Erythroblast (primary cell): ENCODE data around the gene CHAC1.
"Not testable (repeated sequence)": the region's sequence is repeated elsewhere in the genome, so short reads cannot be mapped to it uniquely, and the experiment has no call there.

Source experiments
- DNase-seq, 2 experiments: peaks; one replicate each; lab custom pipeline; 2025; lab: John Stamatoyannopoulos, UW
- GATA1 ChIP-seq: IDR thresholded peaks from 2 replicates; pipeline ENCODE4 v1.6.1; 2011; ENCODE audit warnings: low read depth, mild to moderate bottlenecking, control low read depth, low read length, moderate library complexity
- POLR2A ChIP-seq: IDR thresholded peaks from 2 replicates; pipeline ENCODE4 v1.6.1; 2011; ENCODE audit warnings: mild to moderate bottlenecking, low read length

The CHAC1 gene

GRCh38 chr15:40960151-40960885 is 7.0 kb downstream of the CHAC1 start:
- DNase-seq: no peak
- TF ChIP-seq POLR2A: no peak
- no peak for TF ChIP-seq GATA1

GRCh38 chr15:40960925-40961324 is 7.7 kb downstream of the CHAC1 start:
- TF ChIP-seq GATA1: no peak
- no peak for TF ChIP-seq POLR2A
- no peak for DNase-seq

GRCh38 chr15:40961740-40962139 is 8.5 kb downstream of the CHAC1 start:
- not testable (repeated sequence) for DNase-seq

- DNase-seq: not testable (repeated sequence)
These were observed 9.0 kb downstream of the CHAC1 start for GRCh38 chr15:40962317-40962716.

- no peak for TF ChIP-seq POLR2A
- no peak for TF ChIP-seq GATA1
- DNase-seq: no peak
These were observed 9.9 kb downstream of the CHAC1 start for GRCh38 chr15:40963201-40963600.

- DNase-seq: no peak
- TF ChIP-seq GATA1 (no peak), POLR2A (no peak)
These were observed 10.7 kb downstream of the CHAC1 start for GRCh38 chr15:40964006-40964405.

GRCh38 chr15:40964634-40965033 is 11.4 kb downstream of the CHAC1 start:
- TF ChIP-seq POLR2A (no peak), GATA1 (no peak)
- no peak for DNase-seq

- DNase-seq: no peak
- no peak for TF ChIP-seq GATA1
- no peak for TF ChIP-seq POLR2A
These were observed 15.2 kb downstream of the CHAC1 start for GRCh38 chr15:40968290-40969085.

- no peak for DNase-seq
- no peak for TF ChIP-seq GATA1
- TF ChIP-seq POLR2A: no peak
These were observed 16.1 kb downstream of the CHAC1 start for GRCh38 chr15:40969363-40969762.

GRCh38 chr15:40974879-40975278 is 21.6 kb downstream of the CHAC1 start:
- TF ChIP-seq POLR2A (no peak), GATA1 (no peak)
- DNase-seq: no peak

GRCh38 chr15:40976819-40977218 is 23.5 kb downstream of the CHAC1 start:
- TF ChIP-seq GATA1 (no peak), POLR2A (no peak)

GRCh38 chr15:40978141-40978540 is 24.9 kb downstream of the CHAC1 start:
- TF ChIP-seq GATA1 (no peak), POLR2A (no peak)
- DNase-seq: no peak

More at GRCh38 chr15:40976819-40977218, 23.5 kb downstream of the CHAC1 start:
- no peak for DNase-seq

GRCh38 chr15:40978562-40978961 is 25.3 kb downstream of the CHAC1 start:
- TF ChIP-seq POLR2A (no peak), GATA1 (no peak)
- DNase-seq: no peak

- TF ChIP-seq GATA1 (no peak), POLR2A (no peak)
- no peak for DNase-seq
These were observed 27.9 kb downstream of the CHAC1 start for GRCh38 chr15:40981186-40981585.

- no peak for DNase-seq
- TF ChIP-seq POLR2A (no peak), GATA1 (no peak)
These were observed 29.6 kb downstream of the CHAC1 start for GRCh38 chr15:40982855-40983254.
